Osteocyte (in vitro differentiated cells): Measurements from ENCODE around the gene SSBP3. TPM values are rescaled to one million over a fixed set of nuclear protein-coding genes. Genes with fewer than 3 reads are reported as not detected.

ENCODE experiments used
- DNase-seq: peaks from one replicate; pipeline ENCODE4 v3.0.0; 2021; ENCODE audit warnings: mixed read lengths; ENCODE audit not compliant: unreplicated experiment; ENCODE audit errors: extremely low spot score
- H3K27ac Mint-ChIP-seq: one replicate; pipeline ENCODE4 v1.8.0; 2021; ENCODE audit warnings: mild to moderate bottlenecking, mixed read lengths; ENCODE audit not compliant: unreplicated experiment
- H3K27me3 Mint-ChIP-seq: one replicate; pipeline ENCODE4 v1.8.0; 2021; ENCODE audit warnings: mixed read lengths; ENCODE audit not compliant: unreplicated experiment
- H3K36me3 Mint-ChIP-seq: one replicate; pipeline ENCODE4 v1.8.0; 2021; ENCODE audit warnings: mixed read lengths; ENCODE audit not compliant: unreplicated experiment
- H3K4me1 Mint-ChIP-seq: one replicate; pipeline ENCODE4 v1.8.0; 2021; ENCODE audit warnings: mixed read lengths; ENCODE audit not compliant: unreplicated experiment
- H3K4me3 Mint-ChIP-seq: one replicate; pipeline ENCODE4 v1.8.0; 2021; ENCODE audit warnings: mild to moderate bottlenecking, moderate library complexity, mixed read lengths; ENCODE audit not compliant: unreplicated experiment
- H3K9me3 Mint-ChIP-seq: one replicate; pipeline ENCODE4 v1.8.0; 2021; ENCODE audit warnings: mixed read lengths; ENCODE audit not compliant: unreplicated experiment
- total RNA-seq: library from RNA; stranded (reverse); gene quantifications from 2 replicates; pipeline ENCODE4 v1.2.1, GENCODE V29; 2021
- TF ChIP-seq, protein P1 (sequence below): fragments of 200-600 bp; sonication (generic); IDR thresholded peaks from 2 replicates; pipeline ENCODE4 v1.5.0; 2021; ENCODE audit warnings: antibody characterized with exemption, mild to moderate bottlenecking, moderate library complexity

SSBP3 gene
- total RNA-seq, 1 donor from 2014 or later: 56.4 TPM

GRCh38 chr1:54302951-54303843, 103.0 kb downstream of the SSBP3 start:
- peaks cover 2% of the 10 kb centered on the region for H3K36me3 Mint-ChIP-seq
- H3K9me3 Mint-ChIP-seq: no peaks in the 10 kb centered on the region
- H3K27me3 Mint-ChIP-seq: no peaks in the 10 kb centered on the region
- no peak overlapping the region for H3K27ac Mint-ChIP-seq
- no peak overlapping the region for H3K4me3 Mint-ChIP-seq
- TF ChIP-seq, protein P1, sequence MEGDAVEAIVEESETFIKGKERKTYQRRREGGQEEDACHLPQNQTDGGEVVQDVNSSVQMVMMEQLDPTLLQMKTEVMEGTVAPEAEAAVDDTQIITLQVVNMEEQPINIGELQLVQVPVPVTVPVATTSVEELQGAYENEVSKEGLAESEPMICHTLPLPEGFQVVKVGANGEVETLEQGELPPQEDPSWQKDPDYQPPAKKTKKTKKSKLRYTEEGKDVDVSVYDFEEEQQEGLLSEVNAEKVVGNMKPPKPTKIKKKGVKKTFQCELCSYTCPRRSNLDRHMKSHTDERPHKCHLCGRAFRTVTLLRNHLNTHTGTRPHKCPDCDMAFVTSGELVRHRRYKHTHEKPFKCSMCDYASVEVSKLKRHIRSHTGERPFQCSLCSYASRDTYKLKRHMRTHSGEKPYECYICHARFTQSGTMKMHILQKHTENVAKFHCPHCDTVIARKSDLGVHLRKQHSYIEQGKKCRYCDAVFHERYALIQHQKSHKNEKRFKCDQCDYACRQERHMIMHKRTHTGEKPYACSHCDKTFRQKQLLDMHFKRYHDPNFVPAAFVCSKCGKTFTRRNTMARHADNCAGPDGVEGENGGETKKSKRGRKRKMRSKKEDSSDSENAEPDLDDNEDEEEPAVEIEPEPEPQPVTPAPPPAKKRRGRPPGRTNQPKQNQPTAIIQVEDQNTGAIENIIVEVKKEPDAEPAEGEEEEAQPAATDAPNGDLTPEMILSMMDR: no peak
- DNase-seq: no peak
- H3K4me1 Mint-ChIP-seq: peaks cover 27% of the 10 kb centered on the region

DNA sequence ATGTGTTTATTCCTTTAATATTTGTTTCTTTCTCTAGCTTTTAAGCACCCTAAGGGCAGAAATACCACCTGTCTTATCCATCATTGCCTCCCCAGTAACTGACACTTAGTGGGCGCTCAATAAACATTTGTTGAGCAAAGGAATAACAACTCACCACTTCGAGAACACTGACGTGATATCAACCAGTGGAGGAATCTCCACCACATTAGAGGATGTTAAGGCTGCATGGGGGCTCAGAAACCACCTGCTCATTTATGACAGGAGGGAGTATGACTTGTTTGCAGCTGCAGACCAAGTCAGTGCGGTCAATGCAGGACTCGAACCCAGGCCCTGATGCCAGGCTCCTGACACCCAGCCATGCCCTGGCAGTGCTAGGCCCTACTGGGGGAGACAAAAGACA, 103.6 kb downstream of the SSBP3 start:
- H3K27ac Mint-ChIP-seq: no peak overlapping the region
- H3K9me3 Mint-ChIP-seq: no peaks in the 10 kb centered on the region
- peaks cover 29% of the 10 kb centered on the region for H3K4me1 Mint-ChIP-seq
- H3K27me3 Mint-ChIP-seq: no peaks in the 10 kb centered on the region
- no peak for DNase-seq
- H3K36me3 Mint-ChIP-seq: peaks cover 2% of the 10 kb centered on the region
- H3K4me3 Mint-ChIP-seq: no peak overlapping the region
- TF ChIP-seq, protein P1: no peak

DNA sequence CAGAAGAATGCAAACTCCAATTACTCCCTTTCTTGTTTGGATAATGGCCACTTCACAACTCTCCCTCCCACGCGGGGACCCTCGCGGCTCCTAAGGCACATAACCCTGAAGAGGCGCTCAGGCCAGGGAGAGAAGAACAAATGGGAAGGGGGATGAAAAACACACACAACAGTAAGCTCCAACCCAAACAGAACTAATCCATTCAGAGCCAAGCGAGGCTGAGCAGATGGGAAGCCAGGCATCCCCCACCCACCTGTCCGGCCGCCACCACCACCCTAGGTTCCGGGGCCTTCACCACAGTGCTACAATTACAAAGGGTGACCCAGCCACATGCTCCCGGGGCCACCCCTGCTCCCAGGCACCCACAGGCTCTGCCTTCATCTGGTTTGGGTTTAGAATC, 104.7 kb downstream of the SSBP3 start:
- peaks cover 2% of the 10 kb centered on the region for H3K36me3 Mint-ChIP-seq
- H3K27me3 Mint-ChIP-seq: no peaks in the 10 kb centered on the region
- H3K27ac Mint-ChIP-seq: no peak overlapping the region
- TF ChIP-seq, protein P1: no peak
- no peak for DNase-seq
- no peak overlapping the region for H3K4me3 Mint-ChIP-seq
- no peaks in the 10 kb centered on the region for H3K9me3 Mint-ChIP-seq
- H3K4me1 Mint-ChIP-seq: peaks cover 33% of the 10 kb centered on the region

DNA sequence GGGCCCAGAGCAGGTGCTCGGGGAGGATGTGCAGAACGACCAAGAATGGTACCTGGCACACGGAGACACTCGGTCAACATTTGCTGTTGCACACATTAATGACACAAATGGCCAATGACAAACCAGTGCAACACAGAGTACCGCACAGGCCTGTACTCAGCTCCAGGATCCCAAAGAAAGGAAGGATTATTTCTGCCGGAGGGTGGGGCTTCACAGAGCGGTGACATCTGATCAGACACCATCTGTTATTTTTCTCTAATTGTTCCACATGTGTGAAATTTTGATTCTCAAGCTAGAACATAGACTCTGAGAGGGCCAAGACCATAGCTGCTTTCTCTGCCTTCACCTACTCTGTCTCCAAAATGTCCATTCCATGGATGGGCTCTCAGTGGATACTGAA, 105.8 kb downstream of the SSBP3 start:
- Mint-ChIP-seq H3K4me1 (peaks cover 36% of the 10 kb centered on the region), H3K27me3 (no peaks in the 10 kb centered on the region), H3K9me3 (no peaks in the 10 kb centered on the region), H3K4me3 (no peak overlapping the region), H3K36me3 (peaks cover 2% of the 10 kb centered on the region), H3K27ac (no peak overlapping the region)
- TF ChIP-seq, protein P1: no peak
- no peak for DNase-seq

- Mint-ChIP-seq H3K4me1 (peaks cover 46% of the 10 kb centered on the region), H3K9me3 (no peaks in the 10 kb centered on the region), H3K27me3 (no peaks in the 10 kb centered on the region), H3K27ac (peak overlapping the region; percentile 11), H3K36me3 (peaks cover 2% of the 10 kb centered on the region), H3K4me3 (no peak overlapping the region)
- no peak for DNase-seq
- TF ChIP-seq, protein P1: no peak
These were observed 107.2 kb downstream of the SSBP3 start for GRCh38 chr1:54299037-54299436.
